ENCODE results near the gene LGALS7B. TPM values are rescaled to one million over a fixed set of nuclear protein-coding genes. Genes with fewer than 3 reads are reported as not detected.

Gene LGALS7B
- total RNA-seq, 1 donor from 2014 or later = 4.4 TPM

- no peak for TF ChIP-seq CTCF (conservative IDR thresholded peaks at IDR 0.05; ENCODE audit: low read depth, low read length)
- DNase-seq (ENCODE audit: low read depth) = no peak
- peak overlapping the region; percentile 80 for H3K4me3 ChIP-seq (ENCODE audit: low read depth, low read length)
These were observed 41.2 kb downstream of the LGALS7B start for GRCh38 chr19:38830039-38830733.

GRCh38 chr19:38831142-38831605, 42.2 kb downstream of the LGALS7B start:
- DNase-seq (ENCODE audit: low read depth) = peak; percentile 77
- no peak for TF ChIP-seq CTCF (conservative IDR thresholded peaks at IDR 0.05; ENCODE audit: low read depth, low read length)

GRCh38 chr19:38833092-38833425, 44.1 kb downstream of the LGALS7B start:
- DNase-seq (ENCODE audit: low read depth) = no peak
- no peak for TF ChIP-seq CTCF (conservative IDR thresholded peaks at IDR 0.05; ENCODE audit: low read depth, low read length)
- no peak overlapping the region for H3K4me3 ChIP-seq (ENCODE audit: low read depth, low read length)

More at GRCh38 chr19:38831142-38831605, 42.2 kb downstream of the LGALS7B start:
- H3K4me3 ChIP-seq (ENCODE audit: low read depth, low read length) = peak overlapping the region; percentile 80

- DNase-seq (ENCODE audit: low read depth) = no peak
- TF ChIP-seq CTCF (conservative IDR thresholded peaks at IDR 0.05; ENCODE audit: low read depth, low read length) = no peak
- no peak overlapping the region for H3K4me3 ChIP-seq (ENCODE audit: low read depth, low read length)
These were observed 45.1 kb downstream of the LGALS7B start for GRCh38 chr19:38834104-38834490.

DNA sequence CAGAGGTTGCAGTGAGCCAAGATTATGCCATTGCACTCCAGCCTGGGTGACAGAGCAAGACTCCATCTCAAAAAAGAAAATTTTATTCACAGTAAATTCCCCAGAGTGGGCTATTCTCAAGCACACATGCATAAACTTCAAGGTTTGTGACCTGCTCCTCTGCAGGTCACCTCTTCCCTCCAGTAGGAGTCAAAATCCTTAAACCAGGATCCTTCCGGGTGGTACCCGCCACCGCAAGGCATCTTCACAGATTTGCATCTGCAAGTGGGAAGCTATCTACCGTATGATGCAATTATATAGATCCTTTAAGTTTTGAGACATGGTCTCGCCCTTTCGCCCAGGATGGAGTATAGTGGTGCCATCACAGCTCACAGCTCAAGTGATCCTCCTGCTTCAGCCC, 45.6 kb downstream of the LGALS7B start:
- no peak for DNase-seq (ENCODE audit: low read depth)
- H3K4me3 ChIP-seq (ENCODE audit: low read depth, low read length) = no peak overlapping the region
- no peak for TF ChIP-seq CTCF (conservative IDR thresholded peaks at IDR 0.05; ENCODE audit: low read depth, low read length)

GRCh38 chr19:38836159-38836982, 47.4 kb downstream of the LGALS7B start:
- DNase-seq (ENCODE audit: low read depth) = no peak
- no peak overlapping the region for H3K4me3 ChIP-seq (ENCODE audit: low read depth, low read length)
- TF ChIP-seq CTCF (conservative IDR thresholded peaks at IDR 0.05; ENCODE audit: low read depth, low read length) = no peak

Measured in epithelial cell of proximal tubule (primary cell).